ENCODE measurements around the gene GYPC. TPM values are rescaled to one million over a fixed set of nuclear protein-coding genes. Genes with fewer than 3 reads are reported as not detected.
"Not testable (repeated sequence)": the region's sequence is repeated elsewhere in the genome, so short reads cannot be mapped to it uniquely, and the experiment has no call there.

The GYPC gene
- total RNA-seq, 2 experiments from 2014 or later, result 148 to 157 TPM

- H3K27ac ChIP-seq (ENCODE audit: low read depth in 1 of 2, low read length in 2 of 2), result no peak overlapping the region
- no peaks in the 10 kb centered on the region for H3K27me3 Mint-ChIP-seq
- no peak overlapping the region for H3K4me3 Mint-ChIP-seq
- H3K4me1 ChIP-seq (ENCODE audit: insufficient read depth, low read length), result no peaks in the 10 kb centered on the region
- H3K9me3 ChIP-seq (ENCODE audit: control insufficient read depth in 1 of 2, insufficient read depth in 1 of 2, low read length in 2 of 2), result no peaks in the 10 kb centered on the region
- no peaks in the 10 kb centered on the region for H3K36me3 ChIP-seq (ENCODE audit: insufficient read depth, low read length)
- CTCF ChIA-PET, result no interaction called here
- ATAC-seq (ENCODE audit: poor library complexity) (no peak), DNase-seq (no peak)
- no peaks in the 10 kb centered on the region for H3K36me3 Mint-ChIP-seq (ENCODE audit: low read depth)
- no peaks in the 10 kb centered on the region for H3K4me1 Mint-ChIP-seq (ENCODE audit: low read depth)
- intact Hi-C loops (cut with DNase I, micrococcal nuclease), result no loop called here
- no peaks in the 10 kb centered on the region for H3K27me3 ChIP-seq (ENCODE audit: control insufficient read depth in 1 of 2, insufficient read depth in 2 of 2, low read length in 2 of 2)
- POLR2A ChIA-PET, result no interaction called here
- no peak overlapping the region for H3K27ac Mint-ChIP-seq
- H3K9me3 Mint-ChIP-seq, result no peaks in the 10 kb centered on the region
- H3K4me3 ChIP-seq (ENCODE audit: low read length), result no peak overlapping the region
- no peak for TF ChIP-seq CTCF (IDR thresholded peaks at IDR 0.05)
Observed at GRCh38 chr2:126714191-126714965, 58.4 kb downstream of the GYPC start.

- no peak for ATAC-seq (ENCODE audit: poor library complexity)
- Histone ChIP-seq H3K27ac (ENCODE audit: low read depth in 1 of 2, low read length in 2 of 2) (no peak overlapping the region), H3K4me3 (ENCODE audit: low read length) (no peak overlapping the region), H3K4me1 (ENCODE audit: insufficient read depth, low read length) (no peaks in the 10 kb centered on the region), H3K27me3 (ENCODE audit: control insufficient read depth in 1 of 2, insufficient read depth in 2 of 2, low read length in 2 of 2) (no peaks in the 10 kb centered on the region), H3K36me3 (ENCODE audit: insufficient read depth, low read length) (no peaks in the 10 kb centered on the region), H3K9me3 (ENCODE audit: control insufficient read depth in 1 of 2, insufficient read depth in 1 of 2, low read length in 2 of 2) (no peaks in the 10 kb centered on the region)
- intact Hi-C loops (cut with DNase I, micrococcal nuclease), result no loop called here
- H3K4me1 Mint-ChIP-seq (ENCODE audit: low read depth), result no peaks in the 10 kb centered on the region
- no peaks in the 10 kb centered on the region for H3K36me3 Mint-ChIP-seq (ENCODE audit: low read depth)
- DNase-seq, result no peak
- no peak overlapping the region for H3K27ac Mint-ChIP-seq
- no peaks in the 10 kb centered on the region for H3K9me3 Mint-ChIP-seq
- POLR2A ChIA-PET, result no interaction called here
- no peak for TF ChIP-seq CTCF (IDR thresholded peaks at IDR 0.05)
- no peaks in the 10 kb centered on the region for H3K27me3 Mint-ChIP-seq
- CTCF ChIA-PET, result no interaction called here
- no peak overlapping the region for H3K4me3 Mint-ChIP-seq
Observed at GRCh38 chr2:126715111-126715510, 59.2 kb downstream of the GYPC start.

GRCh38 chr2:126715576-126716406 lies 59.8 kb downstream of the GYPC start:
- DNase-seq, result no peak
- Mint-ChIP-seq H3K4me3 (no peak overlapping the region), H3K36me3 (ENCODE audit: low read depth) (no peaks in the 10 kb centered on the region), H3K27ac (no peak overlapping the region), H3K4me1 (ENCODE audit: low read depth) (no peaks in the 10 kb centered on the region), H3K27me3 (no peaks in the 10 kb centered on the region), H3K9me3 (no peaks in the 10 kb centered on the region)
- intact Hi-C loops (cut with DNase I, micrococcal nuclease), result no loop called here
- ChIA-PET CTCF (no interaction called here), POLR2A (no interaction called here)
- ATAC-seq (ENCODE audit: poor library complexity), result no peak
- Histone ChIP-seq H3K27me3 (ENCODE audit: control insufficient read depth in 1 of 2, insufficient read depth in 2 of 2, low read length in 2 of 2) (no peaks in the 10 kb centered on the region), H3K4me1 (ENCODE audit: insufficient read depth, low read length) (no peaks in the 10 kb centered on the region), H3K27ac (ENCODE audit: low read depth in 1 of 2, low read length in 2 of 2) (no peak overlapping the region), H3K9me3 (ENCODE audit: control insufficient read depth in 1 of 2, insufficient read depth in 1 of 2, low read length in 2 of 2) (peaks cover 0 to 4% of the 10 kb centered on the region in 2 experiments), H3K36me3 (ENCODE audit: insufficient read depth, low read length) (no peaks in the 10 kb centered on the region), H3K4me3 (ENCODE audit: low read length) (no peak overlapping the region)
- no peak for TF ChIP-seq CTCF (IDR thresholded peaks at IDR 0.05)

GRCh38 chr2:126717277-126717676 lies 61.3 kb downstream of the GYPC start:
- H3K36me3 ChIP-seq (ENCODE audit: insufficient read depth, low read length); H3K27me3 Mint-ChIP-seq; H3K27me3 ChIP-seq (ENCODE audit: control insufficient read depth in 1 of 2, insufficient read depth in 2 of 2, low read length in 2 of 2); H3K4me1 ChIP-seq (ENCODE audit: insufficient read depth, low read length); H3K9me3 Mint-ChIP-seq; intact Hi-C loops (cut with DNase I, micrococcal nuclease); H3K36me3 Mint-ChIP-seq (ENCODE audit: low read depth); DNase-seq; H3K4me3 Mint-ChIP-seq; H3K27ac ChIP-seq (ENCODE audit: low read depth in 1 of 2, low read length in 2 of 2); H3K27ac Mint-ChIP-seq; POLR2A ChIA-PET; H3K4me1 Mint-ChIP-seq (ENCODE audit: low read depth); ATAC-seq (ENCODE audit: poor library complexity); CTCF ChIA-PET; H3K9me3 ChIP-seq (ENCODE audit: control insufficient read depth in 1 of 2, insufficient read depth in 1 of 2, low read length in 2 of 2); H3K4me3 ChIP-seq (ENCODE audit: low read length): not testable (repeated sequence)

Measured in CD4-positive, alpha-beta T cell (primary cell).